ENCODE measurements around the gene PAFAH1B2. TPM values are rescaled to one million over a fixed set of nuclear protein-coding genes. Genes with fewer than 3 reads are reported as not detected.

The PAFAH1B2 gene
- total RNA-seq, 1 experiment from 2014 or later: 154 TPM

DNA sequence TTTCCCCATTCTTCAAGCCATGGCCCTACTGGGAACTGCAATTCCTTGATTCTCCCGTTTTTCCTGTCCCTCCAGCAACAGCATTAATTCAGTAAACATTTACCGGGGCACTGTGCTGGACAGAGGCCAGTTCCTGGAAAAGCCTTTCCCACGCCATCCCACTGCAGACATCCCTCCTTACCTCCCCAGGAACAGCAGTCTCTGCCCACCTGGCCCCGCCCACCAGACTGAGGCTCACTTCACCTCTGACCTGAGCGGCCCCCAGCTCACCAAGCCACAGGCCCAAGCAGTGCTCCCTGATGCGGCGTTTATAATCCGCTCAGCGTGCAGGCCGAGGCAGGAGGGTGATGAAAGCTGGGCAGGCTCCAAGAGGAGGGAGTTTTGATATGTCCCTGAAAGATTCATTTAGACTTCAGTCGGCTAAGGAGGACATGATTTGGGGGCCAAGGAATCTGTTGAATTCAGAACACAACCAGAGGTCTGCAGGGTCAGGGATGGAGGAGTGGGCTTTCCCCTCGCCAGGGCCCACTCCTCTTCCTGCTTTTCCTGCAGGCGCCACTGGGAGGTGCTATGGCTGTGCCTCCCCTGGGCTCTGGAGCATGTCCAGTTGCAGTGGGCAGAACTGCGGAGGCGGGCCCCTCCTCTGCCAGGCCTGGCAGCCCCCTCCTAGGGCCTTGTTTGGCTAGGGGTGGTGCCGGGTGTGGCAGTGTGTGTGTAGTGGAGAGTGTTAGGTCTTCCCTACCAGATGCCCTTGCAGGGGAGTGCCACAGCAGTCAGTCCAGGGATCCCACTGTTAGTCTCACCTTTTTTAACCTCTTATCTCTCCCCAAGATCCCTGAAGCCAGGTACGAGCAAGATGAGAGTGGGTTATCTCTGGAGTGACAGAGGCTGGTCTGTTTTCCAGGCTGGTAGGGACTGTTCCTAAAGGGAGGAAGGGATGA is 53.7 kb downstream of the PAFAH1B2 start:
- POLR2A ChIA-PET: interaction anchor here (1.2 kb wide), 1 partner anchor 19 kb away, joined by 3 read pairs; the partner anchor contains the start of gene SIDT2
- H3K79me2 ChIP-seq (ENCODE audit: insufficient read depth, low read length): no peaks in the 10 kb centered on the region
- no peaks in the 10 kb centered on the region for H3K9me3 ChIP-seq (ENCODE audit: control insufficient read depth in 1 of 2, insufficient read depth in 1 of 2, low read depth in 1 of 2, low read length in 2 of 2)
- H3K27me3 ChIP-seq (ENCODE audit: insufficient read depth, low read length): no peaks in the 10 kb centered on the region
- peak overlapping the region; percentile 58 for H3K4me2 ChIP-seq (ENCODE audit: low read length)
- H3K27ac ChIP-seq (ENCODE audit: low read depth, low read length): no peak overlapping the region
- peak; percentile 44 for ATAC-seq
- no TSS peak for BruUV-seq (replicated peaks)
- H3K9me2 ChIP-seq (ENCODE audit: insufficient read depth): no peaks in the 10 kb centered on the region
- intact Hi-C loops (cut with micrococcal nuclease): no loop called here
- no peaks in the 10 kb centered on the region for H4K20me1 ChIP-seq (ENCODE audit: insufficient read depth)
- no peaks in the 10 kb centered on the region for H3K36me3 ChIP-seq (ENCODE audit: control insufficient read depth in 1 of 2, insufficient read depth in 2 of 2, low read length in 2 of 2)
- CTCF ChIA-PET: interaction anchor here (0.7 to 1.4 kb wide), 3 partner anchors 16 to 24 kb away, joined by 3 to 4 read pairs (median 4); no protein-coding TSS in a partner anchor
- RAD21 ChIA-PET (ENCODE audit: low non-redundant PET in 1 of 2, low total read pairs in 2 of 2, uncharacterized antibody in 2 of 2, unreplicated experiment in 2 of 2): interaction anchor here in 1 of 2 experiments (0.5 kb wide), 1 partner anchor 92 kb away, joined by 4 read pairs; no protein-coding TSS in a partner anchor
- no peak for DNase-seq (ENCODE audit: low read depth, low spot score)
- no peak overlapping the region for H3K9ac ChIP-seq (ENCODE audit: low read length)
- TF ChIP-seq RAD21 (IDR thresholded peaks at IDR 0.05; ENCODE audit: low read depth): peak; percentile 42; the same call in 1 of the 2 replicates
- no peak for TF ChIP-seq CEBPB (IDR thresholded peaks at IDR 0.05; ENCODE audit: low read depth)
- peak; percentile 24 to 75 (median 74); a peak in 4 of 6 replicates for TF ChIP-seq CTCF (IDR thresholded peaks at IDR 0.05 in 2 of 3, conservative IDR thresholded peaks at IDR 0.05 in 1 of 3; ENCODE audit: borderline replicate concordance in 1 of 3, insufficient read depth in 1 of 3, low read depth in 2 of 3, low read length in 2 of 3)
- H2AFZ ChIP-seq (ENCODE audit: low read depth, low read length, poor library complexity, severe bottlenecking): no peak overlapping the region
- H3K4me3 ChIP-seq (replicated peaks in 1 of 2; ENCODE audit: low read depth in 1 of 2, low read length in 2 of 2): no peak overlapping the region
- peaks cover 13 to 26% of the 10 kb centered on the region in 2 experiments for H3K4me1 ChIP-seq (ENCODE audit: control insufficient read depth in 1 of 2, insufficient read depth in 2 of 2, low read length in 2 of 2)

GRCh38 chr11:117198613-117199012 is 54.5 kb downstream of the PAFAH1B2 start:
- Histone ChIP-seq H3K27me3 (ENCODE audit: insufficient read depth, low read length) (no peaks in the 10 kb centered on the region), H2AFZ (ENCODE audit: low read depth, low read length, poor library complexity, severe bottlenecking) (no peak overlapping the region), H3K4me3 (replicated peaks in 1 of 2; ENCODE audit: low read depth in 1 of 2, low read length in 2 of 2) (peak overlapping the region in 1 of 2 experiments; percentile 28; a peak in 1 of 4 replicates), H3K4me2 (ENCODE audit: low read length) (peak overlapping the region; percentile 58), H3K9me2 (ENCODE audit: insufficient read depth) (no peaks in the 10 kb centered on the region), H3K4me1 (ENCODE audit: control insufficient read depth in 1 of 2, insufficient read depth in 2 of 2, low read length in 2 of 2) (peaks cover 13 to 26% of the 10 kb centered on the region in 2 experiments), H3K9ac (ENCODE audit: low read length) (peak overlapping the region; percentile 35), H3K79me2 (ENCODE audit: insufficient read depth, low read length) (no peaks in the 10 kb centered on the region), H3K27ac (ENCODE audit: low read depth, low read length) (no peak overlapping the region), H3K36me3 (ENCODE audit: control insufficient read depth in 1 of 2, insufficient read depth in 2 of 2, low read length in 2 of 2) (no peaks in the 10 kb centered on the region), H4K20me1 (ENCODE audit: insufficient read depth) (no peaks in the 10 kb centered on the region), H3K9me3 (ENCODE audit: control insufficient read depth in 1 of 2, insufficient read depth in 1 of 2, low read depth in 1 of 2, low read length in 2 of 2) (no peaks in the 10 kb centered on the region)
- peak; percentile 10; the same call in 1 of the 2 replicates for ATAC-seq
- intact Hi-C loops (cut with micrococcal nuclease): no loop called here
- CTCF ChIA-PET: interaction anchor here (1.4 kb wide), 1 partner anchor 23 kb away, joined by 4 read pairs; no protein-coding TSS in a partner anchor
- DNase-seq (ENCODE audit: low read depth, low spot score): no peak
- RAD21 ChIA-PET (ENCODE audit: low non-redundant PET in 1 of 2, low total read pairs in 2 of 2, uncharacterized antibody in 2 of 2, unreplicated experiment in 2 of 2): no interaction called here
- no TSS peak for BruUV-seq (replicated peaks)
- POLR2A ChIA-PET: interaction anchor here (1.2 kb wide), 1 partner anchor 20 kb away, joined by 3 read pairs; the partner anchor contains the start of gene SIDT2
- no peak for TF ChIP-seq POLR2A (IDR thresholded peaks at IDR 0.05; ENCODE audit: borderline replicate concordance, extremely low read depth, insufficient read depth, insufficient read length)
- TF ChIP-seq ZNF274 (IDR thresholded peaks at IDR 0.05; ENCODE audit: low read depth, low read length): no peak
- TF ChIP-seq EZH2 (IDR thresholded peaks at IDR 0.05): no peak
- TF ChIP-seq FOSL1 (IDR thresholded peaks at IDR 0.05; ENCODE audit: low read depth): no peak
- TF ChIP-seq EGR1 (IDR thresholded peaks at IDR 0.05; ENCODE audit: low read depth): no peak
- no peak for TF ChIP-seq REST (IDR thresholded peaks at IDR 0.05; ENCODE audit: low read depth)
- no peak for TF ChIP-seq POLR2AphosphoS5 (IDR thresholded peaks at IDR 0.05; ENCODE audit: low read depth, low read length)
- no peak for TF ChIP-seq EZH2phosphoT487 (IDR thresholded peaks at IDR 0.05; ENCODE audit: borderline replicate concordance)
- TF ChIP-seq TCF7L2 (IDR thresholded peaks at IDR 0.05; ENCODE audit: borderline replicate concordance, extremely low read depth, insufficient read depth, insufficient read length): no peak
- no peak for TF ChIP-seq CBX3 (IDR thresholded peaks at IDR 0.05; ENCODE audit: low read depth)

Measured in HCT116 (cell line).